Neural progenitor cell (in vitro differentiated cells): ENCODE measurements around the gene GADD45B.

ENCODE experiments used
- CTCF ChIP-seq: fragments of 200-600 bp; sonication (generic); IDR thresholded peaks from 2 replicates; pipeline ENCODE4 v1.5.1; 2017; ENCODE audit warnings: antibody characterized with exemption, mild to moderate bottlenecking
- EZH2 ChIP-seq: fragments of 200-600 bp; sonication (generic); IDR thresholded peaks from 2 replicates; pipeline ENCODE4 v1.6.1; 2017; ENCODE audit warnings: antibody characterized with exemption, mild to moderate bottlenecking, moderate library complexity

- TF ChIP-seq CTCF, result peak; percentile 3
- no peak for TF ChIP-seq EZH2
Observed at GRCh38 chr19:2461751-2462634, 13.9 kb upstream of the GADD45B start.
